Epidermal melanocyte (primary cell): Measurements from ENCODE around the gene LRRC55.
"Not testable (repeated sequence)": the region's sequence is repeated elsewhere in the genome, so short reads cannot be mapped to it uniquely, and the experiment has no call there.

Experiments
- DNase-seq: peaks from one replicate; pipeline ENCODE4 v3.0.0; 2011; ENCODE audit warnings: low spot score; ENCODE audit not compliant: insufficient read length

Gene LRRC55

GRCh38 chr11:57160665-57161064 is 21.1 kb upstream of the LRRC55 start:
- no peak for DNase-seq

GRCh38 chr11:57161351-57161750 is 20.4 kb upstream of the LRRC55 start:
- DNase-seq = no peak

GRCh38 chr11:57162179-57162898 is 19.4 kb upstream of the LRRC55 start:
- DNase-seq = no peak

GRCh38 chr11:57163160-57163868 is 18.4 kb upstream of the LRRC55 start:
- no peak for DNase-seq

GRCh38 chr11:57164317-57164716 is 17.4 kb upstream of the LRRC55 start:
- no peak for DNase-seq

GRCh38 chr11:57167125-57167846 is 14.5 kb upstream of the LRRC55 start:
- DNase-seq = no peak

GRCh38 chr11:57169732-57170313 is 11.9 kb upstream of the LRRC55 start:
- DNase-seq = not testable (repeated sequence)

GRCh38 chr11:57172031-57172430 is 9.7 kb upstream of the LRRC55 start:
- DNase-seq = no peak

- no peak for DNase-seq
Measured at GRCh38 chr11:57174656-57175055, 7.1 kb upstream of the LRRC55 start.

GRCh38 chr11:57175478-57175877 is 6.3 kb upstream of the LRRC55 start:
- DNase-seq = no peak

- no peak for DNase-seq
Measured at GRCh38 chr11:57178334-57178733, 3.4 kb upstream of the LRRC55 start.

GRCh38 chr11:57179681-57180080 is 2.1 kb upstream of the LRRC55 start:
- DNase-seq = no peak

- no peak for DNase-seq
Measured at GRCh38 chr11:57180081-57180561, 1.6 kb upstream of the LRRC55 start.

GRCh38 chr11:57180964-57181363 is 789 bp upstream of the LRRC55 start:
- no peak for DNase-seq

GRCh38 chr11:57182896-57183295 is 1.1 kb downstream of the LRRC55 start:
- DNase-seq = no peak

- no peak for DNase-seq
Measured at GRCh38 chr11:57190548-57190947, 8.8 kb downstream of the LRRC55 start.

GRCh38 chr11:57191311-57192219 is 9.8 kb downstream of the LRRC55 start:
- DNase-seq = no peak

GRCh38 chr11:57192316-57192715 is 10.6 kb downstream of the LRRC55 start:
- DNase-seq = no peak

GRCh38 chr11:57196596-57196995 is 14.8 kb downstream of the LRRC55 start:
- no peak for DNase-seq

- DNase-seq = no peak
Measured at GRCh38 chr11:57197762-57198161, 16.0 kb downstream of the LRRC55 start.

GRCh38 chr11:57199330-57199729 is 17.6 kb downstream of the LRRC55 start:
- no peak for DNase-seq
